PC-9 (cell line): Measurements from ENCODE around the gene LYPD3. TPM values are rescaled to one million over a fixed set of nuclear protein-coding genes. Genes with fewer than 3 reads are reported as not detected.
A peak's percentile ranks its signal among the peaks of the same experiment; 100 is the strongest.

Source experiments
- BruUV-seq: library from RNA; stranded (reverse); fragments of 400-500 nt; replicated peaks from 2 replicates; lab custom pipeline; 2021; lab: Mats Ljungman, UMichigan
- CTCF ChIA-PET: fragments of 300-600 bp; sonication (Branson Sonifier 250); formaldehyde crosslinking; loops from one replicate; lab custom pipeline; 2022; ENCODE audit warnings: antibody characterized with exemption; lab: Charles Lee
- POLR2A ChIA-PET: fragments of 300-600 bp; sonication (Branson Sonifier 250); formaldehyde crosslinking; loops from one replicate; lab custom pipeline; 2022; ENCODE audit warnings: antibody characterized with exemption; ENCODE audit not compliant: unreplicated experiment; lab: Charles Lee
- DNase-seq, 2 experiments: peaks; one replicate each; pipeline versions ENCODE4 v3.0.0 to v3.0.0-alpha.2; 2015 to 2022; ENCODE audit warnings: mixed read lengths in 1 of 2
- H2AFZ ChIP-seq: fragments of 200-600 bp; sonication (generic); 2 replicates; pipeline ENCODE4 v1.8.1; 2017; ENCODE audit warnings: antibody characterized with exemption
- H3F3A ChIP-seq: fragments of 200-600 bp; sonication (generic); 2 replicates; pipeline ENCODE4 v1.8.1; 2017; ENCODE audit warnings: antibody characterized with exemption, mild to moderate bottlenecking, low read depth; ENCODE audit not compliant: insufficient read depth
- H3K27ac ChIP-seq: fragments of 200-600 bp; sonication (generic); 2 replicates; pipeline ENCODE4 v1.6.1; 2016; ENCODE audit warnings: mixed run types
- H3K27me3 ChIP-seq: fragments of 200-600 bp; sonication (generic); 2 replicates; pipeline ENCODE4 v1.6.1; 2016; ENCODE audit warnings: low read depth, mixed run types; ENCODE audit not compliant: insufficient read depth
- H3K36me3 ChIP-seq: fragments of 200-600 bp; sonication (generic); 2 replicates; pipeline ENCODE4 v1.6.1; 2016; ENCODE audit warnings: low read depth, mixed run types
- H3K4me1 ChIP-seq: fragments of 200-600 bp; sonication (generic); replicated peaks from 2 replicates; pipeline ENCODE4 v1.6.1; 2016; ENCODE audit warnings: mixed run types; ENCODE audit not compliant: insufficient read depth
- H3K4me2 ChIP-seq: fragments of 200-600 bp; sonication (generic); 2 replicates; pipeline ENCODE4 v1.6.1; 2017; ENCODE audit warnings: mixed run types
- H3K4me3 ChIP-seq: fragments of 200-600 bp; sonication (generic); 2 replicates; pipeline ENCODE4 v1.6.1; 2016; ENCODE audit warnings: mixed run types
- H3K79me2 ChIP-seq: fragments of 200-600 bp; sonication (generic); 2 replicates; pipeline ENCODE4 v1.6.1; 2017; ENCODE audit warnings: low read depth, mixed run types
- H3K9me2 ChIP-seq: fragments of 200-600 bp; sonication (generic); 2 replicates; pipeline ENCODE4 v1.8.1; 2017; ENCODE audit warnings: mild to moderate bottlenecking; ENCODE audit not compliant: insufficient read depth
- H3K9me3 ChIP-seq: fragments of 200-600 bp; sonication (generic); 2 replicates; pipeline ENCODE4 v1.8.1; 2016; ENCODE audit warnings: low read depth; ENCODE audit not compliant: insufficient read depth
- H4K20me1 ChIP-seq: fragments of 200-600 bp; sonication (generic); 2 replicates; pipeline ENCODE4 v1.8.1; 2017; ENCODE audit not compliant: insufficient read depth
- CTCF ChIP-seq: fragments of 200-600 bp; sonication (generic); conservative IDR thresholded peaks from 2 replicates; pipeline ENCODE4 v1.6.1; 2017; ENCODE audit warnings: mixed run types, antibody characterized with exemption, mild to moderate bottlenecking, moderate library complexity
- EZH2 ChIP-seq: fragments of 200-600 bp; sonication (generic); IDR thresholded peaks from 2 replicates; pipeline ENCODE4 v1.8.0; 2017; ENCODE audit warnings: antibody characterized with exemption, low read depth
- intact Hi-C: fragments of 100-400 bp; cut with micrococcal nuclease; formaldehyde crosslinking; loops from one replicate; pipeline ENCODE4 v1.10.0; 2022; ENCODE audit not compliant: unreplicated experiment
- total RNA-seq: library from RNA; stranded (reverse); gene quantifications from 2 replicates; pipeline ENCODE4 v1.2.3, GENCODE V29; 2021

The LYPD3 gene
- total RNA-seq, 1 experiment from 2014 or later = 70.8 TPM

- Histone ChIP-seq H3K27ac (peak overlapping the region; percentile 27; the same call in 1 of the 2 replicates), H3K27me3 (no peaks in the 10 kb centered on the region), H3K79me2 (no peaks in the 10 kb centered on the region), H3K9me3 (no peaks in the 10 kb centered on the region), H3K4me1 (peaks cover 61% of the 10 kb centered on the region), H2AFZ (no peak overlapping the region), H3K4me2 (peak overlapping the region; percentile 62), H3K9me2 (no peaks in the 10 kb centered on the region), H3K36me3 (no peaks in the 10 kb centered on the region), H3F3A (peaks cover 68% of the 10 kb centered on the region), H3K4me3 (no peak overlapping the region), H4K20me1 (no peaks in the 10 kb centered on the region)
- BruUV-seq = no TSS peak
- intact Hi-C loops = no loop called here
- CTCF ChIA-PET = no interaction called here
- POLR2A ChIA-PET = no interaction called here
- peak; percentile 40 to 51 for DNase-seq
- TF ChIP-seq EZH2 = no peak
- no peak for TF ChIP-seq CTCF
Observed at GRCh38 chr19:43471091-43471490, 5.7 kb upstream of the LYPD3 start.

- BruUV-seq = no TSS peak
- Histone ChIP-seq H3K79me2 (peaks cover under 1% of the 10 kb centered on the region), H3K4me3 (no peak overlapping the region), H2AFZ (no peak overlapping the region; the same call in 1 of the 2 replicates), H3K27ac (no peak overlapping the region), H3F3A (peaks cover 66% of the 10 kb centered on the region), H4K20me1 (no peaks in the 10 kb centered on the region), H3K36me3 (no peaks in the 10 kb centered on the region), H3K4me2 (peak overlapping the region; percentile 62), H3K9me2 (no peaks in the 10 kb centered on the region), H3K4me1 (peaks cover 60% of the 10 kb centered on the region), H3K9me3 (no peaks in the 10 kb centered on the region), H3K27me3 (no peaks in the 10 kb centered on the region)
- DNase-seq = peak; percentile 42 to 53
- CTCF ChIA-PET = no interaction called here
- no peak for TF ChIP-seq CTCF
- TF ChIP-seq EZH2 = no peak
- intact Hi-C loops = no loop called here
- POLR2A ChIA-PET = no interaction called here
Observed at GRCh38 chr19:43470288-43470687, 4.9 kb upstream of the LYPD3 start.

- H3K9me2 ChIP-seq = no peaks in the 10 kb centered on the region
- no peaks in the 10 kb centered on the region for H3K27me3 ChIP-seq
- CTCF ChIA-PET = no interaction called here
- peak in 1 of 2 experiments; percentile 38 for DNase-seq
- peak overlapping the region; percentile 92 for H3K27ac ChIP-seq
- no peak overlapping the region for H3K4me3 ChIP-seq
- H3F3A ChIP-seq = peaks cover 65% of the 10 kb centered on the region
- BruUV-seq = no TSS peak
- peaks cover 10% of the 10 kb centered on the region for H3K79me2 ChIP-seq
- H4K20me1 ChIP-seq = no peaks in the 10 kb centered on the region
- intact Hi-C loops = loop anchor here (5.0 kb wide), 1 partner anchor 48 kb away; no protein-coding TSS in a partner anchor
- peak overlapping the region; percentile 65; the same call in 1 of the 2 replicates for H3K4me2 ChIP-seq
- no peaks in the 10 kb centered on the region for H3K36me3 ChIP-seq
- no peak overlapping the region for H2AFZ ChIP-seq
- peaks cover 52% of the 10 kb centered on the region for H3K4me1 ChIP-seq
- no peaks in the 10 kb centered on the region for H3K9me3 ChIP-seq
- TF ChIP-seq EZH2 (no peak), CTCF (no peak)
- POLR2A ChIA-PET = interaction anchor here (0.7 kb wide), 1 partner anchor 227 kb away, joined by 3 read pairs; no protein-coding TSS in a partner anchor
Observed at GRCh38 chr19:43469160-43469480, 3.7 kb upstream of the LYPD3 start.
